GM12892 (cell line): ENCODE results near the gene ARHGAP15.
A peak's percentile ranks its signal among the peaks of the same experiment; 100 is the strongest.

Experiments used
- DNase-seq: peaks from one replicate; pipeline ENCODE4 v3.0.0; 2011; ENCODE audit not compliant: insufficient read length
- FAIRE-seq: peaks from 2 replicates; lab custom pipeline; 2011; peaks lifted over from hg19 to GRCh38; lab: Jason Lieb, UNC
- POLR2A ChIP-seq: IDR thresholded peaks from 2 replicates; pipeline ENCODE4 v1.6.1; 2011; ENCODE audit warnings: low read depth, low read length, control low read depth
- POLR2AphosphoS5 ChIP-seq: IDR thresholded peaks from 2 replicates; pipeline ENCODE4 v1.6.1; 2011; ENCODE audit warnings: low read depth, low read length, control low read depth
- TAF1 ChIP-seq: IDR thresholded peaks from 2 replicates; pipeline ENCODE4 v1.6.1; 2011; ENCODE audit warnings: low read depth, mild to moderate bottlenecking, control low read depth, low read length, borderline replicate concordance

The ARHGAP15 gene

GRCh38 chr2:143158551-143159485, 29.6 kb downstream of the ARHGAP15 start:
- DNase-seq, result no peak
- peak; percentile 77 for FAIRE-seq
- TF ChIP-seq POLR2A, result no peak
- TF ChIP-seq POLR2AphosphoS5, result no peak
- no peak for TF ChIP-seq TAF1

DNA sequence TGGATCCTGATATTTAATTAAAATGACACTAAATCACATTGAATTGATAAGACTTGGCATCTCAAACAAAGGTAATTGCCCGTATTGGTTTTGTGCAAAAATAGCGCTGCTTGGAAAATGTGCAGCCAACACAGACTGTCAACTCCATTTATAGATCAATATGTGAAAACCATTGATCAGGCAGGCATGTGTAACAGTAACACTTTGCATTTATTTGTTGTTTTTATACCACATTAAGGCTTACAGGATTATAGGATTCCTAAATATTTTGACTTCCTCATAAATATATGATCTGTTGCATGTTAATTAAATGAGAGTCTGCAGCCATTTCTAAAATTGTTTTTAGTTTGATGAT, 30.2 kb downstream of the ARHGAP15 start:
- TF ChIP-seq TAF1, result no peak
- TF ChIP-seq POLR2AphosphoS5, result no peak
- TF ChIP-seq POLR2A, result no peak

DNA sequence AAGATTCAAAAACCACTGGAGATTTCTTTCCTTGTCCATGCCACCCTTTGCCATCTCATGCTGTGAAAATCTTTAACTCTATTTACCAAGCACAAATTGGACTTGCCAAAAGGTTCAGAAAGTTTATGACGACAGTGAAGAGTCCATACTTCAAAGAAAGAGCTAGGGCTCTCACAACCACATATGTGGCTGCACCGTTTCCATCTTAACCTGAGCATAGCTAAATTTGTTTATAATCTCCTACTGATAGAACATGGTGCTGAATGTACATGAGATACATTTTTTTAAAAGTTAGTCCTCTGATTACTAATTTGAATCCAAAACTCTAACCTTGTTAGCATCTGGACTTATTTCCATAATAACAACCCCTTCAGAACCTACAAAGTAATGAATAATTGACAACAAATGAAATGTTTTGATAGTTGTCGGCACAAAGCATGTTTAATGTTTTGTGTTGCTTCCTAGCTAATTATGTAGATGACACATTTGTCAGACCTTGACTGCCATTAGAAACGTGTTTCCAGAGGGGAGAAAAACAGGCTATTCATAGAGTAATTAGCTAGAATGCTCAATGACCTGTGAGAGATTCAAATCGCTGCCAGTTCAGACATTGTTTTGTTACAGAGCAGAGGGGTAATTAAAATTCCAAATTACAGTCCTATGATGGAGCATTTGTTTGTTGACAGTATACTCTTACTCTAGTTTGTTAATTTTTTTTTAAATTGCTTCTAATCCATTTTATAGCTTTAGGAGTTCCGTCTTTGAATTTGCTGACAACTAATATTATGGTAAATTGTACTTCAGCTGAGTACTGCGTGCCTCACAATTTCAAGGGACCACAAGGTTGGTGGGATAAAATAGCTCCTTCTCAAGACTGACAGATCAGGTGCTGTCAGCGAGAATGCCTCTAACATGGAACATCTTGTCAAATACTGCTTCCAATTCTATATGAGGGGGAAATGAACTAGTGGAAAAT, 31.8 kb downstream of the ARHGAP15 start:
- DNase-seq, result no peak
- peak; percentile 67 for FAIRE-seq
- TF ChIP-seq POLR2AphosphoS5 (no peak), TAF1 (no peak), POLR2A (no peak)

More for the DNA sequence above, 30.2 kb downstream of the ARHGAP15 start:
- DNase-seq (no peak), FAIRE-seq (no peak)

- peak; percentile 87 for FAIRE-seq
- DNase-seq, result no peak
- TF ChIP-seq POLR2A (no peak), TAF1 (no peak), POLR2AphosphoS5 (no peak)
Observed at GRCh38 chr2:143162123-143162837, 33.1 kb downstream of the ARHGAP15 start.

DNA sequence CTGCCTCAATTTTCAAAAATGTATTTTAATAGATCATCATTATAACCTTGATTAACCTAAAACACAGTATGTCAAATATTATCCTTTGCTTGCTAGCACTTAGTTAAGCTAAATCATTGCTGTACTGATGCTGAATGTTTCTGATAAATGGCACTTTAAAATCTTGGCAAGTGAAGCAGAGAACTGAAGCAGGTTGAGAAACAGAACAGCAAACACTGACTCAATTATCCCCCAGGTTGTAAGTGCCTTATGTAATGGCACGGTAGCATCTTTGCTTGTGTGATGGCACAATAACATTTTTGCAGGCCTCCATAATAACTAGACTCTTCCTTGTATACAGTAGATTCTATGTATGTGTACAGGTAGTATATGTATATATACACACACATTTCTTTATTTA, 33.8 kb downstream of the ARHGAP15 start:
- FAIRE-seq (no peak), DNase-seq (no peak)
- TF ChIP-seq TAF1 (no peak), POLR2AphosphoS5 (no peak), POLR2A (no peak)

- TF ChIP-seq TAF1, result no peak
- TF ChIP-seq POLR2AphosphoS5, result no peak
- no peak for TF ChIP-seq POLR2A
- no peak for FAIRE-seq
Observed at GRCh38 chr2:143163499-143163898, 34.3 kb downstream of the ARHGAP15 start.

DNA sequence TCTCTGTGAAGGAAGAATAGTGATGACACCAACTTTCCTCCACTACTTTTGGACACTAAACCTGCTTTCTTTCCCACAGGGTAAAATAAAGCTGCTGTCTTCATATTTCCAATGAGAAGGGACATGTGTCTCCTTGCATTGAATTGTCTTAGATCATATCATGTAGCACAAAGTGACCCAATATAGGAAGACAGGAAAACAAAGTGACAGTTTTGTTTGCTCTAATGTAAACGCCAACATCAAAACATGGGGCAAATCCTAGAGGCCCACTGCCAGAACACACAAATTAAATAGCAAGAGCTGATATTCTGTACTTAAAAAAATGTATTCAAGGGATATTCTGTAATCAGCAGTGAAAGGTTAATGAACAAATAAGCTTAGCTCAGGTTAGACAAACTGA, 36.1 kb downstream of the ARHGAP15 start:
- TF ChIP-seq POLR2A, result no peak
- no peak for TF ChIP-seq TAF1
- TF ChIP-seq POLR2AphosphoS5, result no peak
- DNase-seq (no peak), FAIRE-seq (no peak)

More at GRCh38 chr2:143163499-143163898, 34.3 kb downstream of the ARHGAP15 start:
- no peak for DNase-seq

DNA sequence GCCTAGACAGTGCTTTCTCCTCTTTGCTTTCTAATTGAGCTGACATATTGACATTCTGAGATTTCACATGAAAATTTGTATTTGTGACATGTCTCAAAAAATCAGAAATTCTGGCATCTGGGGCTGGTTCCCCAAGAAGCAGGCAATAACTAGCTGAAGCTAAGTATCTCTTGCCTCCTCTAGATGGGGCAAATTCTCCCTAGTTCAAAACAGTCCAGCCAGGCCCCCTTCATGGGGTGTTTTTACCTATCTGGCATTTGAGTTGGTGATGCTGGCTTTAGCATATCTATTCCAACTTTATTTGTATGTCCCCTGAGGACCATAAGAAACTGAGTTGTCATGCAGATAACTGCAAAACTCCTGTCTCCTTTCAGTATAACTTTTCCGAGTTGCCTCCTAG, 39.9 kb downstream of the ARHGAP15 start:
- FAIRE-seq, result peak; percentile 54

GRCh38 chr2:143171817-143172216, 42.6 kb downstream of the ARHGAP15 start:
- no peak for DNase-seq
- FAIRE-seq, result no peak
- TF ChIP-seq TAF1 (no peak), POLR2AphosphoS5 (no peak), POLR2A (no peak)

More for the DNA sequence above, 39.9 kb downstream of the ARHGAP15 start:
- no peak for DNase-seq
- TF ChIP-seq POLR2AphosphoS5 (no peak), POLR2A (no peak), TAF1 (no peak)

GRCh38 chr2:143175438-143175837, 46.2 kb downstream of the ARHGAP15 start:
- TF ChIP-seq POLR2AphosphoS5 (no peak), TAF1 (no peak), POLR2A (no peak)
- FAIRE-seq, result no peak
- no peak for DNase-seq
